Measurements from ENCODE around the gene ACTL7B.
"Not testable (repeated sequence)": the region's sequence is repeated elsewhere in the genome, so short reads cannot be mapped to it uniquely, and the experiment has no call there.

The ACTL7B gene, protein sequence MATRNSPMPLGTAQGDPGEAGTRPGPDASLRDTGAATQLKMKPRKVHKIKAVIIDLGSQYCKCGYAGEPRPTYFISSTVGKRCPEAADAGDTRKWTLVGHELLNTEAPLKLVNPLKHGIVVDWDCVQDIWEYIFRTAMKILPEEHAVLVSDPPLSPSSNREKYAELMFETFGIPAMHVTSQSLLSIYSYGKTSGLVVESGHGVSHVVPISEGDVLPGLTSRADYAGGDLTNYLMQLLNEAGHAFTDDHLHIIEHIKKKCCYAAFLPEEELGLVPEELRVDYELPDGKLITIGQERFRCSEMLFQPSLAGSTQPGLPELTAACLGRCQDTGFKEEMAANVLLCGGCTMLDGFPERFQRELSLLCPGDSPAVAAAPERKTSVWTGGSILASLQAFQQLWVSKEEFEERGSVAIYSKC

GRCh38 chr9:108855888-108856287, at the start of gene ACTL7B:
Gene ACTL7B (minus strand): TSS chr9:108855986. CDS start chr9:108855930, 56 bp downstream.
- DNase-seq (ENCODE audit: low read depth): no peak

DNA sequence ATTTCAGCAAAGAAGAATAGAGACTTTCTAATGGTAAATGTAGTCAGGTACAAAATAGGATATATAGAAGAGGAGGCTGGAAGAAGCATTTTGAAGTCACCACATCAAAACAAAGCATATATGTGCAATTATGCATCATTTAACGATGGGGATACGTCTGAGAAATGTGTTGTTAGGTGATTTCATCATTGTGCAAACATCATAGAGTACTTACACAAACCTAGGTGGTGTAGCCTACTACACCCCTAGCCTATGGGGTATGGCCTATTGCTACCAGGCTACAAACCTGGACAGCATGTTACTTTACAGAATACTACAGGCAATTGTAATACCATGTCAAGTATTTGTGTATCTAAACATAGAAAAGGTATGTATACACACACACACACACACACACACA, 49.7 kb upstream of the ACTL7B start:
- DNase-seq (ENCODE audit: low read depth): no peak

DNA sequence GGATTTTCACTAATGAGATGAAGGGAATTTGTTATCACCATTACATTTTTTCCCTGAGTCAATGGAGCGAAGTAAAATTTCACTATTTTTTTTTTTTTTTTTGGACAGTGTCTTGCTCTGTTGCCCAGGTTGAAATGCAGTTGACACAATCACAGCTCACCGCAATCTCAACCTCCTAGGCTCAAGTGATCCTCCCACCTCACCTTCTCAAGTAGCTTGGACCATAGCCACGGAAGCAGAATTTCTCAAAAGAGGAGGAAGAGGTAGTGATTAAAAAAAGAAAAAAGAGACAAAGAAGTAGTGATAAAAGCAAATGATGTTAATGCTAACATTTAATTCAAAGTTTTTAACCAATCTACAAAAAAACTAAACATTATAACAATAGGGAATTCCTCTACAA, 48.4 kb upstream of the ACTL7B start:
- DNase-seq (ENCODE audit: low read depth): no peak

DNA sequence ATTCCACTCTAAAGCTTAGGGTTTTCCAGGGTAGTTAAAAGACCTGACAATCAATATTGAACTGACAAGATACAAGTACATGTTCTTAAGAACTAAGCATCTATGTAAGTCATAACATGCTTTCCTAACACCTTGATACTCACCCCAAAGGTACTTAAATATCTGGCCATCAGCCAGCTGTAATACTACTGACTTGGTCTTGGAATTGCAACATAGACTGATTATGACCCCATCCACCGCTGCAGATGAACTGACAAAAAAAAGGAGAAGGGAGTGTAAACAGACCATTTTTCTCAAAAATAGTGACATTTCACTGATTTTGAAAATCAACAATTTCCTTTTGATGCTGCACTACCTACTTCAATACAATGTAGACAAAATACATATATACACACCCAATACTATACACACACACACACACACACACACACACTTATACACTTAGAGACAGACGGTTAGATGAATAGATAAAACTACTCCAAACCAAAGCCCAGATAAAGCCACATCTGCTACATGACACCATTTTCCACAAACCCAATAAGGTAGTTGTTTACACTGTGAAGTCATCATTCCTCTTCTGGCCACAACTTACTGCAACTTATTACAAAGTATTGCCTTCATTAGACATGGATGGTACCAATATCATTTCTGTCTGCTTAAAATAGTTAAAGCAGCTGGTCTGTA, 47.8 kb upstream of the ACTL7B start:
- DNase-seq (ENCODE audit: low read depth): no peak

- DNase-seq (ENCODE audit: low read depth): no peak
Observed at GRCh38 chr9:108900176-108900575, 44.4 kb upstream of the ACTL7B start.

DNA sequence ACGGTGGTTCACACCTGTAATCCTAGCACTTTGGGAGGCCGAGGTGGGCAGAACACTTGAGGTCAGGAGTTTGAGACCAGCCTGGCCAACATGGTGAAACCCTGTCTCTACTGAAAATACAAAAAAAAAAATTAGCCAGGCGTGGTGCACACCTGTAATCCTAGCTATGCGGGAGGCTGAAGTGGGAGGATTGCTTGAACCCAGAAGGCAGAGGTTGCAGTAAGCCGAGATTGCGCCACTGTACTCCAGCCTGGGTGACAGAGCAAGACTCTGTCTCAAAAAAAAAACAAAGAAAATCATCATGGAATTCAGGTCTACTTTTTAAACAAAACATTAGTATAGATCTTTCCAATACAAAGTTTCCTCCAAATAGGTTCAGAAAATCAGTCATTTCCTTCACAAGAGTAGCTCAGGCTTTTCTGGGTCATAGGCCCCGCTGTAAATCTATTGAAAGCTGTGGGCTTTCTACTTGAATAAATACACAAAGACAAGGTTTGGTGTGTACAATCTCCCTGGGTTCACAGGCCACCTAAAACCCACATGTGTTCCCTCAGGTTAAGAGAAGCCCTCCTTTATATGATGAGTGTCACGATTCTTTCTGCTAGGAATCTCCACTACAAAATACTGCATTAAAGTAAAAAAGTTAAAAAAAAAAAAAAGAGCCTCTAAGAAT, 43.4 kb upstream of the ACTL7B start:
- not testable (repeated sequence) for DNase-seq (ENCODE audit: low read depth)

- no peak for DNase-seq (ENCODE audit: low read depth)
Observed at GRCh38 chr9:108897324-108898096, 41.7 kb upstream of the ACTL7B start.

DNA sequence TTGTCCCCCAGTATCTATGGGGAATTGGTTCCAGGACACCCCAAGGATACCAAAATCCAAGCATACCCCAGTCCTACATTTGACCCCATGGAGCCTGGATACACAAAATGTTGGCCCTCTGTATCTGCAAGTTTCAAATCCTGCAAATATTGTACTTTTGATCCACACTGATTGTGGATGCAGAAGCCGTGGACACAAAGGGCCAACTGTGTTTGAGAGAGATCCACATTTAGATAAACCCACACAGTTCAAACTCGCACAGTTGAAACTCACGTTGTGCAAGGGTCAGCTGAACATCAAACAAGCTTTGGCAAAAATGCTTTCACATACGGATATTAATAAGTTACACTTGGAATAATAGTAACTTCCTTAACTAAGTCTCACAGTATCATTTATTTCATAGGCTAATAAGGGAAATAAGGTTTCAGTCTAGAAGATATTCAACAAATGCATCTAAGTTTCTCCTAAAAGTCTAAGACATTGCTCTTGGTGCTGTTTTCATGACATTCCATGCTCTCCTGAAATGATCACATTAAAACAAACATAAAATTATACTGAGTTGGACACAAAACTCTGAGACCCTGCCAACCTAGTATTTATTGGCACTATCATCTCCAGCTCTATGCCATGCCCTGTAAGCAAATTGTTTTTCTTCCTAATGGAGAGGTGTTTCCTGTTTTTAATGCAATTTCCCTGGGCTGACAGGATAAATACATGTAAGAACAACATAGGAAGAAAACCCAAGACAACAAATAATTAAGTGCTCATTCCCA, 38.6 kb upstream of the ACTL7B start:
- DNase-seq (ENCODE audit: low read depth): no peak

DNA sequence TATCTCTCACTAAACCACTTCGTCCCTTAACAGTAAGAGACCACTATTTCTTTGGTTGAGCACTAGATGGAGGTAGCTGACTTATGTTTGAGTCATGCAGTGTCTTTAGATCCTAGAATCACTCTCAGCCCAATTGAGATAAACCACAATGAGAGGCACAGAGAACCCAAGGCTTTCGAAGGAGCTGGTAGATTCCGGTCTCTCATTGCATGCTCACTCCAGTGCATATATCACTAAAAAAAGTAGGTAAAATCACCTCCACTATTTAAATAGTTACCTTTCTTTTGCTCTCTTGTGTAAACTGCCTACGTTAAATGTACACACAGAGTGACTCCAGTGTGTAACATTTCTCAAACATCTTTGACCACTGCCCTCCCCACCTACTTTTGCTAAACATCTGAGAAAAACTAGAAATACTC, 33.9 kb upstream of the ACTL7B start:
- DNase-seq (ENCODE audit: low read depth): peak; percentile 59

GRCh38 chr9:108886594-108887271, 30.9 kb upstream of the ACTL7B start:
- DNase-seq (ENCODE audit: low read depth): not testable (repeated sequence)

GRCh38 chr9:108885643-108886348, 30.0 kb upstream of the ACTL7B start:
- peak; percentile 85 for DNase-seq (ENCODE audit: low read depth)

DNA sequence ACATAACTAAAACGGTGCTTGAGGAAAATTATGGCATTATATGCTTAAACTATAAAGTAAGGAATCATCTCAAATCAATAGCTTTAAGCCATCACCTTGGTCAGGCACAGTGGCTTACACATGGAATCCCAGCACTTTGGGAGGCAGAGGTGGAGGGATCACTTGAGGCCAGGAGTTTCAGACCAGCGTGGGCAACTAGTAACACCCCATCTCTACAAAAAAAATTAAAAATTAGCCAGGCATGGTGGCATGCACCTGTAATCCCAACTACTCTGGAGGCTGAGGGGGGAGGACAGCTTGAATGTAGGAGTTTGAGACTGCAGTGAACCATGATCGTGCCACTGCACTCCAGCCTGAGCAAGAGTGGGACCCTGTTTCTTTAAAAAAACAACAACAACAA, 28.9 kb upstream of the ACTL7B start:
- no peak for DNase-seq (ENCODE audit: low read depth)

GRCh38 chr9:108883085-108883484, 27.3 kb upstream of the ACTL7B start:
- DNase-seq (ENCODE audit: low read depth): no peak

- no peak for DNase-seq (ENCODE audit: low read depth)
Observed at GRCh38 chr9:108882052-108882888, 26.5 kb upstream of the ACTL7B start.

- DNase-seq (ENCODE audit: low read depth): no peak
Observed at GRCh38 chr9:108880738-108881316, 25.0 kb upstream of the ACTL7B start.

- DNase-seq (ENCODE audit: low read depth): no peak
Observed at GRCh38 chr9:108877524-108877923, 21.7 kb upstream of the ACTL7B start.

GRCh38 chr9:108876425-108876824, 20.6 kb upstream of the ACTL7B start:
- DNase-seq (ENCODE audit: low read depth): no peak

GRCh38 chr9:108874058-108874788, 18.4 kb upstream of the ACTL7B start:
- no peak for DNase-seq (ENCODE audit: low read depth)
